K562 (cell line): Measurements from ENCODE around the gene IRF2BP1. TPM values are rescaled to one million over a fixed set of nuclear protein-coding genes. Genes with fewer than 3 reads are reported as not detected.

ENCODE experiments used
- CHD7 ChIP-seq: fragments of 200-600 bp; sonication (generic); IDR thresholded peaks from one replicate; pipeline ENCODE4 v1.6.1; 2012; ENCODE audit warnings: mild to moderate bottlenecking, low read depth, low read length, inconsistent platforms
- ELK1 ChIP-seq: sonication (generic); formaldehyde crosslinking; IDR thresholded peaks from 2 replicates; pipeline ENCODE4 v1.8.1; 2022; ENCODE audit warnings: missing genetic modification reagents
- ESRRB ChIP-seq: fragments of 250-450 bp; sonication (Bioruptor Pico); IDR thresholded peaks from 2 replicates; pipeline ENCODE4 v1.5.0; 2020; ENCODE audit warnings: mild to moderate bottlenecking, moderate library complexity, borderline replicate concordance
- ETV5 ChIP-seq: sonication (generic); formaldehyde crosslinking; IDR thresholded peaks from 2 replicates; pipeline ENCODE4 v1.4.0; 2020; ENCODE audit warnings: low read depth, mild to moderate bottlenecking, missing genetic modification reagents
- FIP1L1 ChIP-seq: fragments of 200-400 bp; formaldehyde crosslinking; IDR thresholded peaks from 2 replicates; pipeline ENCODE4 v1.6.1; 2018; ENCODE audit warnings: mild to moderate bottlenecking, low read depth, low read length; ENCODE audit not compliant: poor library complexity, severe bottlenecking
- KAT2B ChIP-seq: IDR thresholded peaks from one replicate; pipeline ENCODE4 v1.6.1; 2012; ENCODE audit warnings: low read depth, mild to moderate bottlenecking, control low read depth, inconsistent platforms, low read length, moderate library complexity
- MTF1 ChIP-seq: fragments of 250-450 bp; sonication (Bioruptor Pico); IDR thresholded peaks from 2 replicates; pipeline ENCODE4 v1.9.0; 2021; ENCODE audit warnings: moderate library complexity, mild to moderate bottlenecking, inconsistent platforms, borderline replicate concordance
- PCBP2 ChIP-seq: fragments of 200-400 bp; formaldehyde crosslinking; IDR thresholded peaks from 2 replicates; pipeline ENCODE4 v1.6.1; 2018; ENCODE audit warnings: low read length, low read depth, mild to moderate bottlenecking, moderate library complexity; ENCODE audit not compliant: poor library complexity, severe bottlenecking
- POU5F1 ChIP-seq: fragments of 150-350 bp; IDR thresholded peaks from 2 replicates; pipeline ENCODE4 v1.6.1; 2014; ENCODE audit warnings: borderline replicate concordance, low read length, low read depth, mild to moderate bottlenecking; ENCODE audit not compliant: partially characterized antibody
- PRMT5 ChIP-seq: sonication (generic); formaldehyde crosslinking; IDR thresholded peaks from 2 replicates; pipeline ENCODE4 v1.5.0; 2020; ENCODE audit warnings: missing genetic modification reagents
- ZBTB1 ChIP-seq: sonication (generic); formaldehyde crosslinking; IDR thresholded peaks from 2 replicates; pipeline ENCODE4 v1.8.1; 2023; ENCODE audit warnings: missing genetic modification reagents, low read depth, mild to moderate bottlenecking, borderline replicate concordance
- ZNF165 ChIP-seq: fragments of 250-450 bp; sonication (Bioruptor Pico); IDR thresholded peaks from 2 replicates; pipeline ENCODE4 v1.4.0; 2020; ENCODE audit warnings: borderline replicate concordance
- ZNF197 ChIP-seq: fragments of 200-800 bp; sonication (Bioruptor generic); IDR thresholded peaks from 2 replicates; pipeline ENCODE4 v1.6.1; 2016; ENCODE audit warnings: low read depth, missing genetic modification characterization, missing compliant biosample characterization
- ZNF23 ChIP-seq: fragments of 250-450 bp; sonication (Bioruptor Pico); IDR thresholded peaks from 2 replicates; pipeline ENCODE4 v1.4.0; 2020; ENCODE audit warnings: mild to moderate bottlenecking
- ZNF644 ChIP-seq: fragments of 200-800 bp; sonication (Bioruptor generic); IDR thresholded peaks from 2 replicates; pipeline ENCODE4 v1.6.1; 2016; ENCODE audit warnings: low read depth, missing genetic modification characterization, missing compliant biosample characterization
- polyA plus RNA-seq, 8 experiments: library from polyadenylated mRNA; depleted of rRNA in 4 of 8; stranded (reverse) in 5 of 8; unstranded in 3 of 8; fragments of >200 nt; fragmentation: Nextera tagmentation in 2 of 8; fragmentation: Illumina TruSeq in 1 of 8; extraction: Ambion mirVana in 2 of 8; extraction: Trizol in 1 of 8; gene quantifications; 2 replicates each; pipeline versions ENCODE4 v1.2.1 to v1.2.3, GENCODE V29; 2011 to 2014; ENCODE audit warnings: inconsistent platforms in 1 of 8, missing spikeins in 1 of 8
- total RNA-seq, 7 experiments: library from RNA; depleted of rRNA in 6 of 7; stranded (reverse); fragments of >200 nt in 6 of 7; fragmentation: Illumina TruSeq in 2 of 7; extraction: Trizol in 2 of 7; gene quantifications; 2 replicates each; pipeline versions ENCODE4 v1.2.1 to v1.2.3, GENCODE V29; 2011 to 2021; ENCODE audit warnings: low replicate concordance in 1 of 7

IRF2BP1 gene
- total and polyA plus RNA-seq, 9 of the 15 experiments (the other 6 are each of a cell fraction or from before 2014, with no cell fraction given) = 0.61 to 35.9 (median 3.5) TPM

- peak; percentile 86 for TF ChIP-seq POU5F1
- peak; percentile 48 for TF ChIP-seq FIP1L1
- TF ChIP-seq ZNF23 (CRISPR knock-in tag) = no peak
- TF ChIP-seq MTF1 (CRISPR knock-in tag) = no peak
- TF ChIP-seq ELK1 = no peak
- peak; percentile 26; the same call in 1 of the 2 replicates for TF ChIP-seq ETV5 (CRISPR knock-in tag)
- TF ChIP-seq ZNF644 (tag) = peak; percentile 85; the same call in 1 of the 2 replicates
- no peak for TF ChIP-seq KAT2B
- no peak for TF ChIP-seq ESRRB
- TF ChIP-seq CHD7 = no peak
- TF ChIP-seq ZNF165 (CRISPR knock-in tag) = no peak
- TF ChIP-seq ZNF197 (CRISPR knock-in tag) = 0 out of 2 replicates have a peak, but pooled peaks have one; percentile 89
- TF ChIP-seq ZBTB1 (CRISPR knock-in tag) = no peak; the same call in 1 of the 2 replicates
- TF ChIP-seq PRMT5 = no peak
- no peak for TF ChIP-seq PCBP2
Measured at GRCh38 chr19:45862564-45863334, 23.2 kb downstream of the IRF2BP1 start, which contains the start of gene SYMPK (continued).
